OCI-LY1 (cell line): Measurements from ENCODE around the gene CELA2B.

ENCODE experiments used
- H2AFZ ChIP-seq: fragments of 200-600 bp; sonication (generic), shearing (Covaris generic); 2 replicates; pipeline ENCODE4 v1.6.0; 2014; ENCODE audit warnings: antibody characterized with exemption, mild to moderate bottlenecking, low read length
- H3F3A ChIP-seq: fragments of 200-600 bp; sonication (generic), shearing (Covaris generic); 2 replicates; pipeline ENCODE4 v1.6.0; 2014; ENCODE audit warnings: mild to moderate bottlenecking, antibody characterized with exemption, low read length, moderate library complexity; ENCODE audit not compliant: insufficient read depth
- H3K27ac ChIP-seq: fragments of 200-600 bp; sonication (generic); 2 replicates; pipeline ENCODE4 v1.5.1; 2014; ENCODE audit warnings: low read length, mixed run types, mild to moderate bottlenecking, low read depth; ENCODE audit not compliant: poor library complexity, severe bottlenecking
- H3K27me3 ChIP-seq: fragments of 200-600 bp; sonication (generic); 2 replicates; pipeline ENCODE4 v1.6.0; 2014; ENCODE audit warnings: antibody characterized with exemption, mild to moderate bottlenecking, low read length, moderate library complexity; ENCODE audit not compliant: insufficient read depth
- H3K36me3 ChIP-seq: fragments of 200-600 bp; sonication (generic); 2 replicates; pipeline ENCODE4 v1.6.1; 2014; ENCODE audit warnings: mild to moderate bottlenecking, antibody characterized with exemption, low read length, moderate library complexity, mixed read lengths; ENCODE audit not compliant: insufficient read depth
- H3K4me1 ChIP-seq: fragments of 200-600 bp; sonication (generic); 2 replicates; pipeline ENCODE4 v1.5.1; 2014; ENCODE audit warnings: mild to moderate bottlenecking, low read length, moderate library complexity; ENCODE audit not compliant: insufficient read depth, severe bottlenecking
- H3K4me2 ChIP-seq: fragments of 200-600 bp; sonication (generic), shearing (Covaris generic); 2 replicates; pipeline ENCODE4 v1.6.1; 2014; ENCODE audit warnings: low read length
- H3K4me3 ChIP-seq: fragments of 200-600 bp; sonication (generic); 2 replicates; pipeline ENCODE4 v1.5.1; 2014; ENCODE audit warnings: low read length, low read depth, mild to moderate bottlenecking, mixed read lengths; ENCODE audit not compliant: poor library complexity, severe bottlenecking
- H3K79me2 ChIP-seq: fragments of 200-600 bp; shearing (Covaris generic); 2 replicates; pipeline ENCODE4 v1.6.1; 2016; ENCODE audit warnings: mixed run types, low read length, mixed read lengths; ENCODE audit not compliant: insufficient read depth
- H3K9ac ChIP-seq: fragments of 200-600 bp; sonication (generic), shearing (Covaris generic); 2 replicates; pipeline ENCODE4 v1.6.1; 2014; ENCODE audit warnings: mild to moderate bottlenecking, low read length, mixed read lengths
- H3K9me2 ChIP-seq: fragments of 200-600 bp; sonication (generic), shearing (Covaris generic); 2 replicates; pipeline ENCODE4 v1.6.1; 2014; ENCODE audit warnings: low read depth, mild to moderate bottlenecking, low read length, mixed read lengths
- H3K9me3 ChIP-seq: fragments of 200-600 bp; shearing (Covaris generic); 2 replicates; pipeline ENCODE4 v1.6.1; 2014; ENCODE audit warnings: low read length, mixed read lengths
- H4K20me1 ChIP-seq: fragments of 200-600 bp; sonication (generic), shearing (Covaris generic); 2 replicates; pipeline ENCODE4 v1.6.0; 2016; ENCODE audit warnings: mild to moderate bottlenecking, low read length; ENCODE audit not compliant: insufficient read depth
- CTCF ChIP-seq: fragments of 200-600 bp; sonication (generic), shearing (Covaris generic); IDR thresholded peaks from 2 replicates; pipeline ENCODE4 v1.5.1; 2017; ENCODE audit warnings: mild to moderate bottlenecking, antibody characterized with exemption, low read length, moderate library complexity, mixed read lengths
- EZH2 ChIP-seq: fragments of 200-600 bp; sonication (generic), shearing (Covaris generic); IDR thresholded peaks from 2 replicates; pipeline ENCODE4 v1.8.0; 2017; ENCODE audit warnings: borderline replicate concordance, mixed run types, mild to moderate bottlenecking, antibody characterized with exemption, low read length, moderate library complexity, mixed read lengths

CELA2B gene

GRCh38 chr1:15524283-15525049, 48.6 kb downstream of the CELA2B start:
- Histone ChIP-seq H4K20me1 (no peaks in the 10 kb centered on the region), H3K27ac (peak overlapping the region; percentile 74), H3K9me2 (no peaks in the 10 kb centered on the region), H3K4me2 (peak overlapping the region; percentile 83), H3K9me3 (no peaks in the 10 kb centered on the region), H3K27me3 (no peaks in the 10 kb centered on the region), H2AFZ (no peak overlapping the region), H3K9ac (peak overlapping the region; percentile 89; the same call in 1 of the 2 replicates), H3K36me3 (no peaks in the 10 kb centered on the region), H3F3A (no peaks in the 10 kb centered on the region), H3K4me1 (peaks cover 30% of the 10 kb centered on the region), H3K4me3 (peak overlapping the region; percentile 96), H3K79me2 (peaks cover 5% of the 10 kb centered on the region; the same call in 1 of the 2 replicates)
- TF ChIP-seq CTCF (no peak), EZH2 (no peak)

- Histone ChIP-seq H3K36me3 (no peaks in the 10 kb centered on the region), H3K9me2 (no peaks in the 10 kb centered on the region), H3F3A (no peaks in the 10 kb centered on the region), H3K9ac (peak overlapping the region; percentile 56), H2AFZ (no peak overlapping the region), H4K20me1 (no peaks in the 10 kb centered on the region), H3K27ac (peak overlapping the region; percentile 75), H3K4me1 (peaks cover 30% of the 10 kb centered on the region), H3K79me2 (peaks cover 5% of the 10 kb centered on the region; the same call in 1 of the 2 replicates), H3K27me3 (no peaks in the 10 kb centered on the region), H3K9me3 (no peaks in the 10 kb centered on the region), H3K4me3 (peak overlapping the region; percentile 77), H3K4me2 (peak overlapping the region; percentile 86)
- TF ChIP-seq EZH2 = no peak
These were observed 49.4 kb downstream of the CELA2B start for GRCh38 chr1:15525050-15526020.

- Histone ChIP-seq H3K4me1 (peaks cover 30% of the 10 kb centered on the region), H3K36me3 (no peaks in the 10 kb centered on the region), H3K27me3 (no peaks in the 10 kb centered on the region), H3K9me3 (no peaks in the 10 kb centered on the region), H3K4me2 (peak overlapping the region; percentile 86), H3K9me2 (no peaks in the 10 kb centered on the region), H3K4me3 (peak overlapping the region; percentile 77), H3K79me2 (peaks cover 5% of the 10 kb centered on the region; the same call in 1 of the 2 replicates), H4K20me1 (no peaks in the 10 kb centered on the region), H3K9ac (peak overlapping the region; percentile 56), H3F3A (no peaks in the 10 kb centered on the region), H2AFZ (no peak overlapping the region), H3K27ac (peak overlapping the region; percentile 75)
- no peak for TF ChIP-seq EZH2
- TF ChIP-seq CTCF = 0 out of 2 replicates have a peak, but pooled peaks have one; percentile 19
These were observed 50.2 kb downstream of the CELA2B start for GRCh38 chr1:15526021-15526489.
